HepG2 (cell line): ENCODE results near the gene SEC14L1.

ENCODE experiments used
- FOXM1 ChIP-seq: sonication (generic); formaldehyde crosslinking; IDR thresholded peaks from 2 replicates; pipeline ENCODE4 v1.5.0; 2020; ENCODE audit warnings: missing genetic modification reagents
- KDM1A ChIP-seq: IDR thresholded peaks from 2 replicates; pipeline ENCODE4 v1.6.1; 2016; ENCODE audit warnings: missing compliant biosample characterization
- POLR2AphosphoS5 ChIP-seq: IDR thresholded peaks from 2 replicates; pipeline ENCODE4 v1.6.1; 2012; ENCODE audit warnings: low read depth, low read length
- SALL2 ChIP-seq: sonication (generic); formaldehyde crosslinking; IDR thresholded peaks from 2 replicates; pipeline ENCODE4 v1.8.1; 2023; ENCODE audit warnings: mild to moderate bottlenecking, missing genetic modification reagents, inconsistent platforms
- ZKSCAN8 ChIP-seq: IDR thresholded peaks from 2 replicates; pipeline ENCODE4 v1.6.1; 2016; ENCODE audit warnings: borderline replicate concordance, missing genetic modification reagents, missing compliant biosample characterization
- ZNF256 ChIP-seq: sonication (generic); formaldehyde crosslinking; conservative IDR thresholded peaks from 2 replicates; pipeline ENCODE4 v1.4.0; 2020; ENCODE audit warnings: missing genetic modification reagents
- ZZZ3 ChIP-seq: sonication (generic); formaldehyde crosslinking; IDR thresholded peaks from 2 replicates; pipeline ENCODE4 v1.4.0; 2020; ENCODE audit warnings: missing genetic modification reagents, mild to moderate bottlenecking, borderline replicate concordance
- TF ChIP-seq, protein P1 (sequence below): sonication (generic); formaldehyde crosslinking; IDR thresholded peaks from 2 replicates; pipeline ENCODE4 v1.5.0; 2020; ENCODE audit warnings: mild to moderate bottlenecking, missing genetic modification reagents, moderate library complexity

DNA sequence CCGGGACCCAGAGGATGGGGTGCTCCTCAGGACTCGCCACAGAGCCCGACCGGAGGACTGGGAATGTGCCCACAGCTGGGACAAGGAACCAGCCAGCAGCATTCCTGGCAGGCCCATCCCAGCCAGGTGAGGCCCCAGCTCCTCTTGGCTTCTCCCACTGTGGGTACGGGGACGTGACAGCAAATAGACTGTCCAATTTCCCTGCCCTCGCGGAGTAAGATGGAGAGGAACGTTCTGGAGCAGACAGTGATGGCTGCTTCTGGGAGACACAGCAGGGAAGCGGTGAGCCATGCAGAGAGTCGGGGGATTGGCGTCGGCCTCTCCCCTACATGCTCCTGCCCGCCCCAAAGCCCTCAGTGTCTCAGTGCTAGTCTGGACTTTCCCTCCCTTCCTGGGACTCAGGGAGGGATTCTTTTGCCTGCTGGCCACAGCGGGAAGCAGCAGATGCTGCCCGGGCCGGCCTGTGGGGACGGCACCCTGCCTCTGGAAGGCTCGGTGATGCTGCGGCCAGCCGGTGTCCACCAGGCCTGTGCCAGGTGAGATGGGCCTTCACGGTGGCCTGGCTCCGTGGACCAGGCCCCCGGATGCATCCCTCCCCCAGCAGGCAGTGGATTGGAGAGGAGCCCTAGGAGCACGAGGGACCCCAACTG is 89.1 kb downstream of the SEC14L1 start:
- TF ChIP-seq ZKSCAN8 (CRISPR knock-in tag) (no peak), ZNF256 (CRISPR knock-in tag) (no peak), SALL2 (no peak), FOXM1 (CRISPR knock-in tag) (no peak), ZZZ3 (no peak), POLR2AphosphoS5 (no peak), KDM1A (CRISPR knock-in tag) (no peak)
- TF ChIP-seq, protein P1, sequence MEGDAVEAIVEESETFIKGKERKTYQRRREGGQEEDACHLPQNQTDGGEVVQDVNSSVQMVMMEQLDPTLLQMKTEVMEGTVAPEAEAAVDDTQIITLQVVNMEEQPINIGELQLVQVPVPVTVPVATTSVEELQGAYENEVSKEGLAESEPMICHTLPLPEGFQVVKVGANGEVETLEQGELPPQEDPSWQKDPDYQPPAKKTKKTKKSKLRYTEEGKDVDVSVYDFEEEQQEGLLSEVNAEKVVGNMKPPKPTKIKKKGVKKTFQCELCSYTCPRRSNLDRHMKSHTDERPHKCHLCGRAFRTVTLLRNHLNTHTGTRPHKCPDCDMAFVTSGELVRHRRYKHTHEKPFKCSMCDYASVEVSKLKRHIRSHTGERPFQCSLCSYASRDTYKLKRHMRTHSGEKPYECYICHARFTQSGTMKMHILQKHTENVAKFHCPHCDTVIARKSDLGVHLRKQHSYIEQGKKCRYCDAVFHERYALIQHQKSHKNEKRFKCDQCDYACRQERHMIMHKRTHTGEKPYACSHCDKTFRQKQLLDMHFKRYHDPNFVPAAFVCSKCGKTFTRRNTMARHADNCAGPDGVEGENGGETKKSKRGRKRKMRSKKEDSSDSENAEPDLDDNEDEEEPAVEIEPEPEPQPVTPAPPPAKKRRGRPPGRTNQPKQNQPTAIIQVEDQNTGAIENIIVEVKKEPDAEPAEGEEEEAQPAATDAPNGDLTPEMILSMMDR = no peak
